EL (cell line): ENCODE data around the gene JAKMIP2.

Experiments
- DNase-seq: peaks from one replicate; pipeline ENCODE4 v3.0.0-alpha.2; 2016

The JAKMIP2 gene

GRCh38 chr5:147786142-147786541, 3.6 kb upstream of the JAKMIP2 start:
- DNase-seq = no peak

- DNase-seq = no peak
Measured at GRCh38 chr5:147784146-147784987, 1.8 kb upstream of the JAKMIP2 start.

GRCh38 chr5:147780924-147781573, 1.5 kb downstream of the JAKMIP2 start:
- no peak for DNase-seq

GRCh38 chr5:147779694-147780093, 2.8 kb downstream of the JAKMIP2 start:
- DNase-seq = no peak

- no peak for DNase-seq
Measured at GRCh38 chr5:147776989-147777388, 5.5 kb downstream of the JAKMIP2 start.

GRCh38 chr5:147773587-147773986, 8.9 kb downstream of the JAKMIP2 start:
- no peak for DNase-seq

GRCh38 chr5:147773139-147773538, 9.4 kb downstream of the JAKMIP2 start:
- no peak for DNase-seq

GRCh38 chr5:147767048-147767447, 15.5 kb downstream of the JAKMIP2 start:
- no peak for DNase-seq

GRCh38 chr5:147763791-147764525, 18.6 kb downstream of the JAKMIP2 start:
- peak; percentile 46 for DNase-seq

GRCh38 chr5:147760086-147760875, 22.2 kb downstream of the JAKMIP2 start:
- DNase-seq = no peak

GRCh38 chr5:147759441-147759840, 23.1 kb downstream of the JAKMIP2 start:
- no peak for DNase-seq

- no peak for DNase-seq
Measured at GRCh38 chr5:147756566-147756965, 26.0 kb downstream of the JAKMIP2 start.

- DNase-seq = no peak
Measured at GRCh38 chr5:147754372-147755122, 28.0 kb downstream of the JAKMIP2 start.

GRCh38 chr5:147753765-147754164, 28.8 kb downstream of the JAKMIP2 start:
- no peak for DNase-seq

GRCh38 chr5:147752666-147753290, 29.8 kb downstream of the JAKMIP2 start:
- no peak for DNase-seq

GRCh38 chr5:147752033-147752432, 30.5 kb downstream of the JAKMIP2 start:
- no peak for DNase-seq

GRCh38 chr5:147751156-147751830, 31.2 kb downstream of the JAKMIP2 start:
- no peak for DNase-seq

- DNase-seq = no peak
Measured at GRCh38 chr5:147750065-147750464, 32.5 kb downstream of the JAKMIP2 start.

- DNase-seq = no peak
Measured at GRCh38 chr5:147748590-147748989, 33.9 kb downstream of the JAKMIP2 start.

- DNase-seq = no peak
Measured at GRCh38 chr5:147746986-147747385, 35.5 kb downstream of the JAKMIP2 start.
